Activated effector memory CD4-positive, alpha-beta T cell treated with anti-CD3 and anti-CD28 coated beads, Interleukin-2, amount 50 U/mL, for 16 hours (primary cell): ENCODE data around the gene FOXJ3.
"Not testable (repeated sequence)": the region's sequence is repeated elsewhere in the genome, so short reads cannot be mapped to it uniquely, and the experiment has no call there.

ENCODE experiments used
- DNase-seq: peaks from one replicate; pipeline ENCODE4 v3.0.0-alpha.2; 2020

The FOXJ3 gene

DNA sequence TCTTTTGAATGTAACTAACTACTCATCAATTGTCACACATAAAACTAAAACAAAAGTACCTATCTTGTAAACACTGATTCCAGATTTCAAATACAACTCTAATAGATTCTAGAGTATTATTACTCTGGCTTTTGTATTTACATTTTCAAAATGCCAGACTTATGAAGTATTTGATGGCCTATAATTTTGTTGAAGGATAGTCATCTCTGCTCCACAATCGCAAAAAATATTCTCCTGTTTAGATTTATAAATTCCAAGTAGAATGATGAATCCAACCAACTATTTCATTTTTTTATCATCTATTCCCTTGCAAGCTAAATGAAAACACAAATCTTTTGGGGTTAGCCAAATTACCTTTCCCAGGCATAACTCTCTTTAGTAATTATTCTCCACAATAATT, 95.5 kb downstream of the FOXJ3 start:
- no peak for DNase-seq

- DNase-seq = no peak
Measured at GRCh38 chr1:42239041-42239440, 96.0 kb downstream of the FOXJ3 start.

- DNase-seq = no peak
Measured at GRCh38 chr1:42231253-42231652, 103.8 kb downstream of the FOXJ3 start.

DNA sequence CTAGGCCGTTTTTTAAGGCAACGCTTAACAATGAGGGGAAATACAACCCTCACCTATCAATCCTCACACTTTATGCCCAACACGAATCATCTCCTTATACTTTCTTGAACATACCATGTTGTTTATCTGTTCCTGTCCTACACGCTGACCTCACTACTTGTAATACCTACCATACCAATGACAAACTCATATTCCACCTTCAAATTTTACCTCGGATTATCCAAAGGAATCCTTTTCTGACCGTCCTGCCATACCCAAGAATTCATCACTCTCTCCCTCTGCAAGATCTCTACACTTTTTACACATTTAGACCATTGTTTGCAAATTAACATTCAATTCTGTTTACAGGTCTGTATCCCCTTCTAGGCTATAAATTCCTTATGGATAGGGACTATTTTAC, 106.1 kb downstream of the FOXJ3 start:
- DNase-seq = no peak

DNA sequence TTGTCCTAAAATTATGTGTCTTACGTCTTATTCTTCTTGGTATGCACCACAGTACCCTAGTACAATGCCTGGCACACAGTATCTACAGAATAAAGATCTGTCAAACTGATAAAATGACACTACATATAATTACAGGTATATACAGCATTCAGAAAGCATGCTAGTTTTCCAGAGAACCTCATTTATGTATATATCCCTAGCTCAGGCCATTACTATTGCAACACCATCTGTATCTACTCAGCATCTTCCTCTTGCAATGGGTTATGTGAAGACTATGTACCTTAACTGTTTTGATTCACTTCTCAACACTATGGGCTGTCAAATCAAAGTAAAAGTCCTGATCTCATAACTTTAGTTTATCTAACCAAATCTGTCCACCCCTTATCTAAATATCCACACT, 112.0 kb downstream of the FOXJ3 start:
- no peak for DNase-seq

- no peak for DNase-seq
Measured at GRCh38 chr1:42221952-42222606, 113.0 kb downstream of the FOXJ3 start.

DNA sequence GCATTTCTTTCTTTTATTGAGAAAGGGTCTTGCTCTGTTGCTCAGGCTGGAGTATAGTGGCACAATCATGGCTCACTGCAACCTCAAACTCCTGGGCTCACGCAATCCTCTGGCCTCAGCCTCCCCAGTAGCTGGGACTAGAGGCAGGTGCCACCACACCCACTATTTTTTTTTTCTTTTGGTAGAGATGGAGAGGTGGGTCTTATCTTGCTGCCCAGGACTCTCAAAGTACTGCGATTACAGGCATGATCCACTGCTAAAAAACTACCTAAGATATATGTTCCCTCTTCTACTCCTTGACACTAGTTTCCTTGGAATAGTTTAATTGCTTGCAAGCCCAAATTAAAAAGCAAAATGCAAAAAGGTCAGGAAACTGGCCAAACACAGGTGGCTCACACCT, 113.6 kb downstream of the FOXJ3 start:
- DNase-seq = no peak

- no peak for DNase-seq
Measured at GRCh38 chr1:42219627-42220026, 115.4 kb downstream of the FOXJ3 start.

DNA sequence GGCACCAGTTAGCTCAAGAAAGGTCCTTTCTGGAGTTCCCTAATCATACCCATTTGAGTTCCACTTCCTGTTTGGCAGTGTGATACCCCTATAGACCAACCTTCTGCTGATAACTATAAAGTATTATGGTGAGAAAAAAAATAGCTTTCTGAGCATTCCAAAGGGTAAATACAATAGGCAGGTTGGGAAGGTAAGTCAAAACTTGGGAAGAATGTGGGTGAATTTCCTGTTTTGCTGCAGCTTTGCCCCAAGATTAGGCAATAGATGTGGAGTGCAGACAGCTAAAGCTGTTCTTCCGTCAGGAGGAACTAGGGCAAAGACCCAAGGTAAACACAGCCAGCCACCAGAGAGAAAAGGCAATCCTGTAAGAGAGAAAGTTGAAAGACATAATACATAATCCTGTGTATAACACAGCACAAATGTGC, 120.6 kb downstream of the FOXJ3 start:
- DNase-seq = no peak

DNA sequence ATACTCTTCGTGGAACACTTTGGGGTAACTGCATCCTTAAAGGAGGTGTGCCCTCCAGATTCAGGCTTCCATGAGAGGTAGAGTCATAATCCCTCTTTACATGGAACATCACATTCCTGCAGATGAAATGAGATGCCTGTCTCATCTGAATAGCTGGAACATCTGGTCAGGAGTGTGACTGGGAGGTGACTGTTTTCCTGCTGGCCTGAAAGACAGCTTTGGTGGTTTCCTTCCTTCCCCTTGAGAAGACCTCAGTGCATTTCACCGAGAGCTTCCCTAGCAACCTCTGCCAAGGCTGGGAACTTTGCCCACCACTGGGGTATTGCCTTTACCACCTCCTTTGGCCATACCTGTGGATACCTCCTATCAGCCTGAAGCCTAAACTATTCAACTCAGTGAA, 123.8 kb downstream of the FOXJ3 start:
- no peak for DNase-seq

DNA sequence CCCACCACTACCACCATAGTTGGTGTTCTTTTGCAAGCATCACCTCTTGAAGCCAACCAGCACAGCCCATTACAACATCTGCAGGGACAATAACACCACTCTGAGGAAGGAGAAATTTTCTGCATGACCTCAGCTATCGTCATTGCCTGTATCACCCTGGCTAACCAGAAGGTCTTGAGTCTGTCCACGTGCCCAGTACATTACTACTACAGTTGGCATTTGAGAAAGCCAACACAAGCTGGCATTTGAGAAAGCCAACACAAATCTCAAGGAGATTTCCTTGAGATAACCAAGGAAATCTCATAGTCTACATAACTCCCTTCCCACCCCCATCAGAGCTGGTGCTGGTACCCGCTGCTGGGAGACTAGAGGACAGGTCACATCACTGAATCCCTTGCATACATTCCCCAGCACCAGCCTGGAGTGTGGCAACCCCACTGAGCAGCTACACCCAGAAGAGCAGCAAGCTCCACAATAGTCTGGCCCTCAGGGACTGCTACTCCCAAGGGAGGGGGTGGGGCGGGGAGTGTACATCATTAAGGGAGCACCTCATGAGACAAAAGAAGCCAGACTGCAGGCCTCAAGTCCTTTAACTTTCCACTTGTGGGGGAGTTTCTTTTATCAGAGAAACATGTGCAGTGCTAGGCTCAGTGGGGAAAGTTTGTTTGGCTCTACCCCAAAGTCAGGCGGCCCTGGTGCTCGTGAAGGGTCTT, 124.5 kb downstream of the FOXJ3 start:
- DNase-seq = no peak

GRCh38 chr1:42209526-42210251, 125.3 kb downstream of the FOXJ3 start:
- DNase-seq = no peak

DNA sequence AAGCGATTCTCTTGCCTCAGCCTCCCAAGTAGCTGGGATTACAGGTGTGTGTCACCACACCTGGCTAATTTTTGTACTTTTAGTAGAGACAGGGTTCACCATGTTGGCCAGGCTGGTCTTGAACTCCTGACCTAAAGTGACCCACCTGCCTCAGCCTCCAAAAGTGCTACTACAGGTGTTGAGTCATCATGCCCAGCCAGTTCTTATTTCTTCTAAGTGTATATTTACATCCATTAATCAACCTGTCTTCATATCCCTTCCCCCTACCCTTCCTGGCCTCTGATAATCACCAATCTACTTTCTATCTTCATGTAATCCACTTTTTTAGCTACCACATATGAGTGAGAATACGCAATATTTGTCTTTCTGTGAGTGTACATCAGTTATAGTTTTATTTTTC, 128.1 kb downstream of the FOXJ3 start:
- not testable (repeated sequence) for DNase-seq

GRCh38 chr1:42206164-42206563, 128.9 kb downstream of the FOXJ3 start:
- no peak for DNase-seq

DNA sequence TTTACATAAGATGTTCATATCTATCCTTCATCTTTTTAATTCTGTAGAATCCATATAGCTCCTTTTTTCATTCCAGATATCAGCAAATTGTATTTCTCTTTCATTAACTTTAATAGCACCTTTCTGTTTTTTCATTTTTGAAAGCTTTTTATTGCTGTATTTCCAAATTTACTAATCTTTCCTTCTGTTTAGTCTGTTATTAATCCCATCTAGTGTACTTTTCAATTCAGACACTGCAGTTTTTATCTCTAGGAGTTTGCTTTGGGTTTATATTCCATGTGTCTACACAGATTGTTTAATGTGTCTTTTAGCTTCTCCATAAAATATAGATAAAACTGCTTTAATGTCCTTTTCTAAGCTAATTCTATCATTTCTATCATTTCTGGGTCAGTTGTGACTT, 133.0 kb downstream of the FOXJ3 start:
- DNase-seq = no peak

GRCh38 chr1:42198251-42198650, 136.8 kb downstream of the FOXJ3 start:
- no peak for DNase-seq

DNA sequence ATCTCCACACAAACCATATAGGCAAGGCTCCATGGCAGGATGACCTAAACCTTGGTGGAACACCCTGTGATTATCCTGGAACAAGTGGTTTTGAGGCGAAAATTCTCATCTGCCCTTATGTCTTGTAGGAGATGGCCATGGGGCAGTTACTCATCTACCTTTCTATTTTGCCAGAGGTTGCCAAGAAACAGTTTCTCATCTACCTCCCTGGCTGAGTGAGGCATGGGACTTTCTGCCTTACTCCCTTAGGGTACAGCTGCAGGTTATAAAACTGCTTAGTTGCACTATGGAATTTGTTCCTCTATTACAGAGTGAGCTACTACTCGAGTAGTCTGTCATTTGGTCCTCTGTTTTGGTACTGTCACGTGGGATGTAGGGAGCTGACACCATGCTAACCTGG, 139.2 kb downstream of the FOXJ3 start:
- DNase-seq = no peak

GRCh38 chr1:42192106-42192505, 142.9 kb downstream of the FOXJ3 start:
- no peak for DNase-seq

DNA sequence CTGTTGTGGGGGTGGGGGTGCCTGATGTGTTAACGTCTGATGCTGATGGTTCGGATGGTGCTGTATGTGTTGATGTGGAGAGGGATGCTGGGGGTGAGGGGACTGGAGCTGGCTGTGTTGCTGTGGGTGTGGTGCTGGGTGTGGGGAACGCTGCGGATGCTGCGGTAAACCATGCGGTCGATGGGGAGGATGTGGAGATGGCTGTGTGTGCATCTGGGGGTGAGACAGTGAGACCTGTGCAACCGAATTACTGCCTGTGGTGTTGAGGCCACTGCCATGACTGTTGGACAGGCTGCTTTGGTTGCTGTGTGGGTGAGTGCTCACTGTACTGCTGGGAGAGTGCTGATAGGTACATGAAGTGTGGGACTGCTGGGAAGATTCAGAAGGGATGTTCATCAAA, 143.7 kb downstream of the FOXJ3 start:
- DNase-seq = no peak

- DNase-seq = no peak
Measured at GRCh38 chr1:42189931-42190853, 144.8 kb downstream of the FOXJ3 start.

DNA sequence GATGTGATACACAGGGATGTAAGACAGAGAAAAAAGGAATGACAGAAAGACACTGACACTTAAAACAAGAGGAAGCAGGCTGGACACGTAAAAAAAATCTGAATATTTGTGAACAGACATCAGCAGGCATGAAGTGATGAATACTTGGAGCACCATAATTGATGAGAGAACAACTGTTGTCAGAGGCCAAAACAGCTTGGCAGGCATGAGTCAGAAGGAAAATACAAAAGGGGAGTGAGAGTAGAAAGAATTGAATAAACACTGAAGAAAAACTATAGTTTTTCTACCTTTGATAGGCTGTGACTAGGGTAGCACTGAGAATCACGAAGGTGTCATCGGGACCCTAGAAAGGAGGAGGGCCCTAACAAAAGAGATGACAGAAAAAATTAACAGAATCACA, 148.9 kb downstream of the FOXJ3 start:
- DNase-seq = no peak

DNA sequence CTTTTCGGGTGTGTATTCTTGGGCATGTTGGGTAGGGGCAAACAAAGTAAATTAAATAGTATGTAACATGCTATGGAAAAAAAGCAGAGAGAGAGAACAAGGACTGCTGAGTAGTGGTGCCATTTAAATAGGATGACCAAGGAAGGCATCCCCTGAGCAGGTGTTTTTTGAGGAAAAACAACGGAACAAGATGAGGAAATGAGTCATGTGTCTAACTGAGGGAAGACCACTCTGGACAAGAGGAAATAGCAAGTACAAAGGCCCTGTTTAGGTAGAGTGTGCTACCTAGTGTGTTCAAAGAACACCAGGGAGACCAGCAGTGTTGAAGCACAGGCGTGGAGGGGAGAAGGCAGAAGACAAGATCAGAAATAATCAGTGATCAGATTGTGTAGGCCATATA, 150.4 kb downstream of the FOXJ3 start:
- DNase-seq = no peak

DNA sequence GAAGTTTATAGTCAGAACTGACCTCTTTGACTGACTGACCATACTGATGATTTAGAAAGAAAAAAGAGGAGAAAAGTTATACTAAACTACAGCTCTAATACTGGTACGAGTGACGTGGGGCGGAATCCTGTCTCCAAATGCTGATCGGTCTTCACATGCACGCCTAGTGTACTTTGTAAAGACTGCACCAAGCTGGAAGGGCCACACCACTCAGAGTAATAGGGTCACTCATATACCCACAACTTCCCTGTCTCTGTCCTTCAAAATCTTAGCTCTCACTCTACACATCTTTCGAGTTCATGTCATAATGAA, 151.1 kb downstream of the FOXJ3 start:
- DNase-seq = no peak
